CD4-positive, alpha-beta T cell treated with Interleukin-15 for 4 hours (primary cell): ENCODE results near the gene B4GALT7.

ENCODE experiments used
- DNase-seq: peaks from one replicate; pipeline ENCODE4 v3.0.0-alpha.2; 2020; ENCODE audit warnings: low spot score

Gene B4GALT7

GRCh38 chr5:177594071-177594470, 5.9 kb upstream of the B4GALT7 start:
- DNase-seq: no peak

GRCh38 chr5:177595026-177595585, 4.8 kb upstream of the B4GALT7 start:
- no peak for DNase-seq

GRCh38 chr5:177595991-177596774, 3.7 kb upstream of the B4GALT7 start:
- DNase-seq: no peak

GRCh38 chr5:177596775-177597238, 3.1 kb upstream of the B4GALT7 start:
- no peak for DNase-seq

- no peak for DNase-seq
Measured at GRCh38 chr5:177598477-177598876, 1.5 kb upstream of the B4GALT7 start.

GRCh38 chr5:177600508-177601018, 631 bp downstream of the B4GALT7 start:
- no peak for DNase-seq

GRCh38 chr5:177601126-177601525, 1.2 kb downstream of the B4GALT7 start:
- DNase-seq: no peak

- DNase-seq: no peak
Measured at GRCh38 chr5:177601577-177602457, 1.9 kb downstream of the B4GALT7 start.

- no peak for DNase-seq
Measured at GRCh38 chr5:177602458-177602830, 2.5 kb downstream of the B4GALT7 start.

GRCh38 chr5:177603631-177604030, 3.7 kb downstream of the B4GALT7 start:
- DNase-seq: no peak

GRCh38 chr5:177604116-177604521, 4.2 kb downstream of the B4GALT7 start:
- no peak for DNase-seq

GRCh38 chr5:177604656-177605055, 4.7 kb downstream of the B4GALT7 start:
- DNase-seq: no peak

- no peak for DNase-seq
Measured at GRCh38 chr5:177605078-177605477, 5.1 kb downstream of the B4GALT7 start.

GRCh38 chr5:177605667-177606066, 5.7 kb downstream of the B4GALT7 start:
- DNase-seq: no peak

- no peak for DNase-seq
Measured at GRCh38 chr5:177606071-177607051, 6.4 kb downstream of the B4GALT7 start.

- no peak for DNase-seq
Measured at GRCh38 chr5:177607115-177607451, 7.2 kb downstream of the B4GALT7 start.

GRCh38 chr5:177607452-177608192, 7.7 kb downstream of the B4GALT7 start:
- peak; percentile 66 for DNase-seq

GRCh38 chr5:177608243-177609075, 8.5 kb downstream of the B4GALT7 start:
- no peak for DNase-seq
